Left cardiac atrium (tissue), 4 donors: ENCODE measurements around the gene SOX9. TPM values are rescaled to one million over a fixed set of nuclear protein-coding genes. Genes with fewer than 3 reads are reported as not detected.

Source experiments
- ATAC-seq, 2 donors: fragments of 200-7000 bp; cut with Tn5 transposase; one replicate each; pipeline ENCODE4 v1.9.1; 2020; ENCODE audit warnings: mild to moderate bottlenecking in 2 of 2, moderate library complexity in 2 of 2
- DNase-seq: peaks from one replicate; pipeline ENCODE4 v3.0.0-alpha.2; 2020
- intact Hi-C, 2 donors: fragments of 100-400 bp; cut with DNase I; formaldehyde crosslinking; loops; one replicate each; pipeline versions ENCODE4 v1.14.1 to v1.15.1; 2022 to 2023
- long read RNA-seq: library from polyadenylated mRNA; unstranded; transcript quantifications from one replicate; pipeline ENCODE4 v2.0.0, GENCODE V29; 2021
- total RNA-seq, 2 donors: library from RNA; stranded (reverse); fragmentation: NEBNext Ultra II Directional; extraction: Animal tissue kit (Norgen Biotek cat#: 25700); gene quantifications; one replicate each; pipeline ENCODE4 v1.2.1, GENCODE V29; 2021
- donor health status: DM: no; HTN: yes; CAD: no.
- donor health status: DM: no; HTN: yes; CAD: no; lungs with severe emphysema.
- donor health status: DM: yes; HTN: yes; CAD: no.
- donor health status: Dilated cardiomyopathy.

The SOX9 gene
- 10 to 100 TPM; 12.4 to 16.3 TPM for total RNA-seq
- long read RNA-seq, partial matches to known transcripts, result 0 of 7 reads
- long read RNA-seq, other reads (novel, unspliced or antisense), result 7 of 7 reads

DNA sequence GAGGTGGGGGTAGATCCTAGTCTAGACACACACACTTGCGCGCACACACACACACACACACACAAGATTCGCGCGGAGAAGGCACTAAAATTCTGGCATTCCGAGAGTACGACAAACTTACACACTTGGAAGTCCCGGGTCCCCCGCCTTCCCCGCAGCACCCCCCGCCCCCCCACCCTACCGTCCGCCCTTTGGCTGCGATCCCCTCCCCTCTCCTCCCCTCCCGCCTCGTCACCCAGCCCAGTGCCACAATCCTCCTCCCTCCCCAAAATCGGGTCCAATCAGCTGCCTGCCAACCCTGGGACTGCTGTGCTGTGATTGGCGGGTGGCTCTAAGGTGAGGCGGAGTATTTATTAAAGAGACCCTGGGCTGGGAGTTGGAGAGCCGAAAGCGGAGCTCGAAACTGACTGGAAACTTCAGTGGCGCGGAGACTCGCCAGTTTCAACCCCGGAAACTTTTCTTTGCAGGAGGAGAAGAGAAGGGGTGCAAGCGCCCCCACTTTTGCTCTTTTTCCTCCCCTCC lies at the start of gene SOX9:
SOX9 (plus strand) TSS at position 379 of the 522 bp plus-strand sequence. CDS start 372 bp downstream, outside the sequence.
- intact Hi-C loops, result loop anchor here in 1 of 2 donors (10.0 kb wide), 1 partner anchor 414 kb away; no protein-coding TSS in a partner anchor
- ATAC-seq, result peak; percentile 89 to 92
- DNase-seq, result peak; percentile 84

DNA sequence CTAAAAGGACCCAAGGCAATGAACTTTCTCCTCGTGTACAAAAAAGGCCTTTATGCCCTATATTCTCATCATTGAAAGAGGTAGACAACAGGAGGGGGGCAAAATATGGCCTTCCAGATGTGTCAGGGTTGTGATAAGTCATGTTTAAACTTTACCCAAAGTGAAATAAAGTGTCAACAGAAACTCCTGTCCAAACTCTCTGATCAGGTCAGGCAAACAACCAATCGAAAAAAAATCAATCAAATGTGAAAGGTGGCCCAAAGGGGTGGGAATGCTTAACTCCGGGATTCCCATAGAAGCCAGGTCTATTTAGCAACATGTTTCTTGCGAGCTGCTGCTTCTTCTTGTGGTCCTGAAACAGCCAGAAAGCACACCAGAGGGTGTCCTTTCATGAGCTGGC lies 49.5 kb upstream of the SOX9 start:
- no peak for DNase-seq
- intact Hi-C loops, result no loop called here
- ATAC-seq, result no peak

DNA sequence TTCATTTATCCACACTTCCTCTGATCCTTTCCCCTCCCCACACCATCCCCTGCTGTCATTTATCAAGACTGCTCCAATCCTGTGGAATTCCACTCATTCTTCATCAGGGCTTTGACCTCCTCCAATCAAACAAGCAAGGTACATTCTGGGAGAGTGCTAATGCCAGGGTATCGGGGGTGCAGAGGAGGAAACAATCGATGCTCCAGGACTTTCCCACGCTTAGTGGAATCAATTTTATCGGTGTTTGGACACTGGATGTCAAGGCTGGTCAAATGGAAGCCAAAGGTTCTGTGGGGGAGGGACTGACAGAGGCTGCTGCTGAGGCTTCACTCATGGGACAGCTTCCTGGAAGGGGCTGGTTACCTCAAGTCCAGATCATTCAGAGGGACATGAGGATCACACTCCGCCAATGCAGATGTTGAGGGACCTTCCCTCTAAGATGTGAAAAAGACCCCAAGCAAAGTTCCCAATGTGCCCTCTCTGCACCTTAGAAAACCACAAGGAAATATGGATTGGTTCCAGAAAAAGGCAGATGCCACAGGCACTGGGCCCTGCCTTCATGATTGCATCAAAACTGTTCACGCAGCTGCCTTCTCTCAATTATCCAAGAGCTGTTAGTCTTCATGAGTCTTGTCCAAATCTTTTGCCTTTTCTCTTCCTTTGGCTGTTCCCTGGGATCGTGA lies 44.7 kb upstream of the SOX9 start:
- DNase-seq, result no peak
- intact Hi-C loops, result no loop called here
- ATAC-seq, result no peak

DNA sequence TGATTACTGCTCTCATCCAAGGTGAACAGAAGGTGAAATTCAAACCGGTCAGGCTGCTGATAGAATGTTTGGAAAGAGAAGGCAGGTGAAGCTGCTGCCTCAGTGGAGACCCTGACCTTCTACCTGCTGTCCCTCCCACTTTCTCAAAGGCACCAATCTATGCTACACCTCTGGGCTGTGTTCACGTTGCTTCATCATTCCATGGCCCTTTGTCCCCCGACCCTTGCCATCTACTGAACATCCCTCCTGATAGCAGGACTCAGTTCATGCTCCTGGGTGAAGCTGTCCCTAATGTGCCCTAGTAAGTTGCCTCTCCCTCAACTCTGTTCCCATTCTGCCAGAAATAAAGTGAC lies 44.2 kb upstream of the SOX9 start:
- DNase-seq (no peak), ATAC-seq (no peak)
- intact Hi-C loops, result no loop called here

DNA sequence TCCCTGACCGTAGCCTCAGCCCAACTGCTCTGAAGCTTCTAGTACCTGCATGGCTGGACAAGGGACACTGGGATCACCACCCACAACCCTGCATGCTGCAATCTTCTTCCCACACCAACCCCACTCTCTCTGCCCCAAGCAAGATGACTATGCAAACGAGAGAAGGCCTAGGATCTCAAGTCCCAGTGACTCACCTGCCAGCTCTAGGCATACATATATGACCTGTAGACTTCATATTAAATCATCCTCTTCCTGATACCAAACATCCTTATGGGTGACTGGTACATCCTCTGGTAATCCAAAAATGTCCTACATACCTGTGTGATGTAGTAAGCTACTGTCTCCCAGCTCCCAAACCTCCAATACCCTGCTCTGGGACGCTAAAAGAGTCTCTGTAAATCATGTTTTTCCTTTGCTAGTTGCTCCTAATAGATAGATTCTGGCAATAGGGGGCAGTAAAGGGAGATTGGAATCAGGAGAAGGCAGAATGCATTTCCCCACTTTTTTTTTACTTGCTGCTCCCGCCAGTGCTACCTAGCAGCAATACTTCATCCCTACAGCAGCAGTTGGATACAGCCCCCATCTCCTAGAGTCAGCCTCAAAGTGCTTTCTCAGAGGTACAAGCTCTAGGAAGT lies 43.4 kb upstream of the SOX9 start:
- intact Hi-C loops, result no loop called here
- DNase-seq (no peak), ATAC-seq (no peak)

DNA sequence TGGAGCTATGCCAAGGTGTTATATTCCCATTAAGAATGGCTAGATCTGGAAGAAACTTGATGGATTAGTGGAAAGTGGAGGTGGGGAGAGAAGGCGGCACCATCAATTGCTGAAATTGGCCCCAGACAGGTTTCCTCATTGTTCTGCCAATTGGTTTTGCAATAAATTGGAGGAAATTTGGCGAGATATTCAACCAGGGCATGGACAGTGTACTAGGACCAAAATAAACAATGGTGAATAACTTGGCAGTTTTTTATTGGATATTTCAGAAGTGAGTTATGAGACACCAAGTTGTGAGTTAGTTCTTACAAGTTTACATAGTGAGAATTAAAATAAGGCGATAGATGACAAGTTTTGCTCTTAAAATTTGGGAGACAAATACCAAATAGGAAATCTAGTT lies 41.1 kb upstream of the SOX9 start:
- DNase-seq, result no peak
- intact Hi-C loops, result no loop called here
- no peak for ATAC-seq

DNA sequence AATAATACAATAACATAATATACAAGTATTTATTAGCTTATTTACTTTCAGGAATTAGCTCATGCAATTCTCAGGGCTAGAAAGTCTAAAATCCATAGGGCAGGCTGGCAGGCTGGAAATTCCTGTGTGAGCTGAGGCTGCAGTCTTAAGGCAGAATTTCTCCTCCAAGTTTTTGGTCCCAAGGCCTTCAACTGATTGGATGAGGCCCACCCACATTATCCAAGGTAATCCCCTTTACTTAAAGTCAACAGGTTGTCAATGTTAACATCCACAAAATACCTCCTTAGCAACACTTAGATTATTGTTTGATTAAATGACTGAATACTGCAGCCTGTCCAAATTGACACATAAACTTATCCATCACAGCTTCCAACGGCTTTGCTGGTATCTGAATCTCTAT lies 32.9 kb upstream of the SOX9 start:
- ATAC-seq (no peak), DNase-seq (no peak)
- intact Hi-C loops, result no loop called here

DNA sequence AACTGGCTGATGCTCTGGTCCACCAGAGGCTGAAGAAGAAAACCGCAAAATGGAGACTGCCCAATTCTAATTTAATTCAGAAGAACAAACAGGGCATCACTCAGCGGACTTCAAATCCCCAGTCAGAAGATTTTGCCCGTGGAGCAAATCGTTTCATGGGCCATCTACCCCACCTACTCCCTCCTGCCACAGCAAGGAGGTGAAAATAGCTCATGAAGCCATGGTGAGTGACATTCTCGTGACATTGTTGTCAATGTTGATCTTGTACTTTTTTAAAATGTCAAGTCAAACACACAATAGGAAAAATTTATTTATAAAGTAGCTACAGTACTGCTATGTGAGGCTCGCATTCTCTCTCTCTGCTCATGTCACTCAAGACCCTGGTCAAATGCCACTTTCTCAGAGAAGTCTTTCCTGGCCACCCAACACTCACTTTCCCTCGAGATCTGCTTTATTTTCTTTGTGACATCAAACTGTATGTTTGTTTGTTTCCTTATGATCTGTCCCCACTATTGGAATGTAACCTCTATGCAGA lies 31.3 kb upstream of the SOX9 start:
- DNase-seq (no peak), ATAC-seq (peak in 1 of 2 donors; percentile 30)
- intact Hi-C loops, result no loop called here

DNA sequence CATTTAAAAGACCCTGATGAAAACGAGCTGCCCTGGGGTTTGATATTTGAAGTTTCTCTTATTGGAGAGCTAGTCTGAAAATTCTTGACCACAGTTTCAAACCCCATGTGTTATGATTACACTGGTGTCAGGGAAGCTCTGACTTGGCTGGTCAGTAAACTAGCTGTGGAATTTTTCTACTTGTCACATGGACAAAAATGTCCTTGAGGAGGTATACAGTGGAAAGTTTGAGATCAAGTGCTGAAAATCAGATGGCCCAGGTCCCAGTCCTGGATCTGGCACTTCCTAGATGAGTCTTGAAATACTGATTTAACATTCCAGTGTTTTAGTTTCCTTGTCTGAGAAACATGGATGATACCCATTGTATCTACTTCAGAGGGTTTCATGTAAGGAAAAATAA lies 30.7 kb upstream of the SOX9 start:
- DNase-seq (peak; percentile 26), ATAC-seq (peak; percentile 53 to 79)
- intact Hi-C loops, result no loop called here

DNA sequence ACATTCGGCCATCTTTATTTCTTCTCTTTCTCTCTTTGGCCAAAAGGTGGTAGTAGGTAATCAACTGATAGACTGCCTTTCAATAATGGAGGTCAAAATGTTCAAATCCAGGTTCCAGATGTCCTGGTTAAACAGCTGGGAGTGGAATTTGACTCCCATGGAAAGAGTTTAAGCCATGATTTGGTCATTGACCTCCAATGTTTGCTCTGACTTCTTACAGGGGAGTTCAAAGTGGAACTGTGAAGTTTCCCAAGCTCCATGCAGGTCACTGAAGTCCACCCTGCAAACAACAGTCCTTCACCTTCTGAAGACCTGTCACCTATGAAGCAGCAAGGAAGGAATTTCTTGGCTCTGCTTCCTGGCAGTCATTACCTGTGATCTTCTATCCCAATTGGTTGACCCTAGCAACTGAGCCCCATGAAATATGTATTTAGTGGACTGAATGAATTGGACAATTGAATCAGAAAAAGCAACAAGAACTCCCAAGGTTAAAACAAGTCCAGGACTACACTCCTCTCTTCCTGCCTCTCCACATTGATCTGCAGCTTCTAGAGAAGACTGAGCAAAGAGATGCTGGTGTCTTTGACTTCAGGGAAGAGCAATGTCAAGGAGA lies 28.0 kb upstream of the SOX9 start:
- no peak for ATAC-seq
- DNase-seq, result no peak
- intact Hi-C loops, result no loop called here

DNA sequence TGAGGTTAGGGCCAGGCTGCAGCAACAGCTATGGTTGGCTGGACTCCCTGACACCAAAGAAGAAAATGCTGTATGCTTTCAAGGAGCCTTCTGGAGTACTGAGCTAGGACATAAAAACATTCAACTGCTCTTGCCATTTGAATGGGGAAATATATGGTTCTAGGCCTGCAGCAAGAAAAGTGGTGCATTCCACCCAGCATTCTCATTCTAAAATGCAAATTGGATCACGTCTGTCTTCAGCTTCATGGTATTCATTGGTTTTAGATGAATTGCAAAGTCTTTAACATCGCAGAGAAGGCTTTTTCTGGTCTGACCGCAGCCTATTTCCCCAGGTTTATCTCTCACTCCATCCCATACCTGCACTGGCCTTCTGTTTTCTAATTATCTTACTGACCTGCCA lies 27.1 kb upstream of the SOX9 start:
- intact Hi-C loops, result no loop called here
- DNase-seq (no peak), ATAC-seq (no peak)

DNA sequence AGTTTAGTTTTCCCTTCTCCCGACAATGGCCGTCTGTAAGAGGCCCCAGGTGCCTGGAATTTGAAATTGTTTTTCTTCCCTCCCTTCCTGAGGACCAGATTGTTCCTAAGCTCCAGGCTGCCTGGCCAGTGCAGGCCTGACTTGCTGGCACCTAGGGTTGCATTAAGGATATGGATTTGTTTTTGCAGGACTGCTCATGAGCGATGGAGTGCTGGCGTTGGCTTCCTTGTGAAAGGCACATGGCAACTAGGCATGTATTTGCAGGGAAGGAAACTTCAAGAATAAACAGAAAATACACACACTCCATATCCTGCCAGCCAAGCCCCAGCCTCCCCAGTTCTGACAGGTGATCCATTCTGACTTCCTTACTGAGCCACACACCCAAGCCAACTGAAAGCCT lies 25.5 kb upstream of the SOX9 start:
- no peak for DNase-seq
- intact Hi-C loops, result no loop called here
- no peak for ATAC-seq

DNA sequence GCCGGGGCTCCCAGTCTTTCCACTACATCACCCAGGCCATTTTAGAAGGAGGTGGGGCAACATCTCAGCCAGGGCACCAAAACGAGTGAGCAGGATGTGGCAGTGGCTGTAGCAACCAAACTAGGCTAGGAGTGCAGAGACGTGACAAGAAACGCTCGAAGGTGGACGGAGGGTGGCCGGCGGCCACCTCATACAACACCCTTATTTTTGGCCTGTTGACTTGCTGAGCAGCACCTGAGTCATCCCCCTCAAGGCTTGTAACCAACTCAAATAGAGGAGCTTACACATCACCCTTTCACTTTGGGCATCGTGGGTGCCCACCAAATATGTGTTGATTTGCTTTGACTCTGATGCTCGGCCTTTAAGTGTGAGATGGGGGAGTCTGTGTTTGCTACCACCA lies 23.7 kb upstream of the SOX9 start:
- no peak for DNase-seq
- intact Hi-C loops, result no loop called here
- ATAC-seq, result no peak

DNA sequence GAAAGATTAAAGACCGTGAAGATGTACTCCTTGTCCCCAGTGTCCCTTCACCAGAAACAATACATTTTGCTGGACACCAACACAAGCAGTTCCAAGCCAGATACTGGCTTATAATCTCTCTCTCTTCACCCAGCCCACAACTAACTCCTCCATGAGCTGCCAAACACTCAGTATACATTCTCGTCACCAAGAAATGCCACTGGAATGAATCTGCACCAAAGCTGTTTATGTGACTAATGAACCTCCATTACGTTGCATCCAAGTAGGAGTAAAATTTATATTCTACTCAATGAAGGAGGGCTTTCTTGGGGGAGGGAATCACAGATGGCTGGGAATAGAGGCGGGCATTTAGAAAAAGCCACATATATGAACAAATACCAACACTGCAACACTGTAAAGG lies 20.9 kb upstream of the SOX9 start:
- DNase-seq, result no peak
- intact Hi-C loops, result no loop called here
- ATAC-seq, result no peak

DNA sequence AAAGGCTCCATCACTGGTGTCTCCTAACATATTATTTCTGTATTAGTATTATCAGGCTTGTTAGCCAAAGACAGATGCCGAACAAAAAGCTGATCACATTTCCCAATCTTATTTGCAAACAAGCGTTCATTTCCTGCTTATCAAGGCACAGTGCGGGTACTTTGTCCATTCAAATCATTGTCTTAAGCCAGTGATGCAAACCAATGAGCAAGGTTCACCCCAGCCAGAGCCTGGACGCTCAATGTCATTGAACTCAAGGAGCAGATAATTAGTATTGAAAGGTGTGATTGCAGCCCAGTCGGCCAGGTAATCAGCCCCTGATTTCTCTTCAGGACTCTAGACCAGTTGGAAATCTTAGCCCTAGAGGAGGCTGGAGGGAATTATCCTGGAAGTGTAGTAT lies 20.4 kb upstream of the SOX9 start:
- DNase-seq (no peak), ATAC-seq (no peak)
- intact Hi-C loops, result no loop called here

DNA sequence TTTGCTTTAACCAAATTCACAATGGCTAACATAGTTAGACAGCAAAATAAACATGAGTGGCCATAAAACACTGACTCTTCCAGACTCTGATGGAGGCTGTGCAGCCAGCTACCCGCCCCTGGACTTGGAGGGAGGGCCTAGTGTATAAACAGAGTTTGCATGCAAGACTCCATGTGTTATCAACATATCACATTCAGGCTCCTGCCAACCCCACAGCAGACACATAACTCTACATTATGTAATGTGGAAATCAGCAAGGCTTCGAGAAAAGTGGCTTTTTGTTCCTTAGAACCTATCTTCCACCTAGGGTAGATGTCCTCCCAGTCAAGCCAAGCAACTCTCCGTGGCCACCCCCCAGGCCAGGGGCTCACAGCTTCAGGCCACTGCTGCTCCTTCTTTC lies 19.3 kb upstream of the SOX9 start:
- intact Hi-C loops, result no loop called here
- DNase-seq, result no peak
- peak in 1 of 2 donors; percentile 39 for ATAC-seq

DNA sequence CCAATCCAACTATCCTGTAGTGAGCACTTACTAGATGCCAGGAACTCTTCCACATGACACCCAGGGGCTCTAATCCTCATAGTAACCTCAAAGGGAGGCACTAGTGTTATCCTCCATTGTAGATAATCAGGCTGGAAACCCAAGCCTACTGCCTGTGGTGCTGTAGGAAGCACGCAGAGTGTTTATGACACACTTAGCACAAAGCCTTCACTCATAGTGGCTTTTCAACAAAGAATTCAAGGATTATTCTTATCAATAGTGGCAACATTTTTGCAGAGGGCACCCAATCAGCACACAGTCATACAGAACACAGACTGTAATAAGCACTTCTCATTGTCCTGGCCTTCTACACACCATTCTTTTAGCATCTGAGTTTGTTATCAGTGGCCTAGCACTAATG lies 18.5 kb upstream of the SOX9 start:
- intact Hi-C loops, result no loop called here
- DNase-seq (no peak), ATAC-seq (no peak)

DNA sequence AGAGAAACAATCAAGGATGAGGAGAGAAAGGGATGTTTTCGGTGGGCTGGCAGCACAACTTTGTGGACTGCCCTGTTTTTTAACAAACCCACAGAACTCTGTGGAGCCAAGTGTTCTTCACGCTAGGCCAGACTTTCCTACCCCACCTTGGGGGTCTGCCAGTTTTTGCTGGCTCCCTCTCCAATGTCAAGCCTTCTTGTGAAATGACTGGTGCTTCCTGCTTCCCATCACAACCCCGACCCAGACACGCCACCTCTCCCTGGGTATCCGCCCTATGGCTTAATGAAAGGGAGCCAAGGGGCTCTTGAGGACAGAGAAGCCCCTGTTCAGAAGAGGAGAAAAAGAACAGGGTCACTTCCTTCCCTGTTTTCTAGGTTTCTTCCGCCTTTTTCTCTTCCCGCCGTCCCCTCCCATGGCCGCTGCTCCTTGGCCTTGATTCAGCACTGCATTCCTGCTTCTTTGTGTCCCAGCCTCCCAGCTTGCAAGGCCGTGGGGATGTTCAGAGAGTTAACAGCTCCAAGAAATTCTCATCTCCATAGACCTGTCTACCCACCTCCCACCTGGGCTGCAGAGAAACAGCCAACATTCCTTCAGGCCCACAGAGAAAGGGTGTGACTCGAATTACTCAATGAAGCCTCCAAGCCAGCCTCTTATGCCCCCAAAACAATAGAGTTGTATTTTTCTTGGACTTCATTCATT lies 16.5 kb upstream of the SOX9 start:
- ATAC-seq (peak; percentile 65), DNase-seq (peak; percentile 68)
- intact Hi-C loops, result no loop called here

DNA sequence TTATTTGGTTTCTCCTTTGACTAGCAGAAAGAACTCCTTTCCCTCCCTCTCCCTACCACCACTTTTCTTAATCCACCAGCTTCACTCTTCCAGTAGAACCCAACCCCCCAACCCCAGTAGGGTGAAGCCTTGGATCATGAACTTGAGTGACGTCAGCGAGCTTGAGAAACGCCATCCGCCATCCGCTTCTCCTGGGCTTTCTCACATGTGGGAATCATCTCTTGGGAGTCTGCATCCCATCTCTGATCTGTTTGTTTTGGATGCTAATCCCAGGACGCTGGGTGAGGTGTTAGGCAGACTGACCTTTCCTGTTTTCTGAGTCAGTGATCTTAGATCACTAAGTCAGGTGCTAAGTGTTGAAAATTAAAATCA lies 16.0 kb upstream of the SOX9 start:
- intact Hi-C loops, result no loop called here
- peak; percentile 9 to 63 for ATAC-seq
- no peak for DNase-seq

DNA sequence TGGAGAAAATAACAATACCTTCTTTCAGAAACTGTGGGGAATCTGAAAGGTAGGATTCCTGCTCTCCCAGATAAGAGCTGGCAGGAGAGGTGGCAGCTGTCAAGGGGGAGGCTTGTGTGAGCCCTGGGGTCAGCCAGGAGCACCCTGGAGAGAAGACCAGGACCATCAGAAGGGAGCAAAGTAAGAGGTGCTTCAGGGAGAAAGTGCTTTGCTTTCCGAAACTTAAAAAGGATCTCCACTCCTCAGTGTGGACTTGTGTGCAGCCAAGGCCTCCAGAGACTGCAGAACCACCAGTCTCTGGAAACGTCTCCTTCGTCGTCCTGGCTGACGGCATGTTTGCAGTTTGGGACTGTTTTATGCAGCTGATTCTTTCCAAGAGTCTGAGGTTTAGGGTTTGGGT lies 13.7 kb upstream of the SOX9 start:
- ATAC-seq, result no peak

More for the DNA sequence above, 13.7 kb upstream of the SOX9 start:
- intact Hi-C loops, result no loop called here
- no peak for DNase-seq
